Activated T-cell treated with anti-CD3 and anti-CD28 coated beads, Interleukin-2, amount 50 U/mL, for 48 hours (primary cell): ENCODE measurements around the gene CDON.

Experiments used
- DNase-seq, 2 experiments: peaks; one replicate each; pipeline ENCODE4 v3.0.0-alpha.2; 2020

CDON gene

GRCh38 chr11:126083829-126084607, 21.4 kb upstream of the CDON start:
- DNase-seq, result peak; percentile 55 to 56

- no peak for DNase-seq
These were observed 19.8 kb upstream of the CDON start for GRCh38 chr11:126082251-126083109.

- DNase-seq, result no peak
These were observed 19.2 kb upstream of the CDON start for GRCh38 chr11:126081915-126082250.

GRCh38 chr11:126080161-126080941, 17.7 kb upstream of the CDON start:
- DNase-seq, result no peak

- no peak for DNase-seq
These were observed 17.0 kb upstream of the CDON start for GRCh38 chr11:126079621-126080124.

GRCh38 chr11:126076641-126077040, 14.0 kb upstream of the CDON start:
- no peak for DNase-seq

- no peak for DNase-seq
These were observed 10.3 kb upstream of the CDON start for GRCh38 chr11:126072801-126073594.

- no peak for DNase-seq
These were observed 9.6 kb upstream of the CDON start for GRCh38 chr11:126072141-126072741.

- DNase-seq, result no peak
These were observed 814 bp upstream of the CDON start for GRCh38 chr11:126063507-126063852.

GRCh38 chr11:126061707-126062678, 673 bp downstream of the CDON start:
- peak in 1 of 2 experiments; percentile 51 for DNase-seq

- DNase-seq, result no peak
These were observed 1.9 kb downstream of the CDON start for GRCh38 chr11:126060757-126061171.

GRCh38 chr11:126059238-126059781, 3.4 kb downstream of the CDON start:
- DNase-seq, result no peak

- DNase-seq, result no peak
These were observed 4.4 kb downstream of the CDON start for GRCh38 chr11:126058105-126058874.

- no peak for DNase-seq
These were observed 7.8 kb downstream of the CDON start for GRCh38 chr11:126054882-126055281.

GRCh38 chr11:126054408-126054807, 8.3 kb downstream of the CDON start:
- DNase-seq, result no peak

- DNase-seq, result no peak
These were observed 9.0 kb downstream of the CDON start for GRCh38 chr11:126053415-126054286.

- no peak for DNase-seq
These were observed 11.5 kb downstream of the CDON start for GRCh38 chr11:126051117-126051516.

- DNase-seq, result no peak
These were observed 13.5 kb downstream of the CDON start for GRCh38 chr11:126049159-126049558.

GRCh38 chr11:126048197-126048596, 14.5 kb downstream of the CDON start:
- no peak for DNase-seq
